GM12891 (cell line): ENCODE data around the gene DIP2C.
"Not testable (repeated sequence)": the region's sequence is repeated elsewhere in the genome, so short reads cannot be mapped to it uniquely, and the experiment has no call there.

Experiments
- DNase-seq: peaks from one replicate; pipeline ENCODE4 v3.0.0; 2011; ENCODE audit warnings: low spot score; ENCODE audit not compliant: insufficient read length
- FAIRE-seq: peaks from 2 replicates; lab custom pipeline; 2011; peaks lifted over from hg19 to GRCh38; lab: Jason Lieb, UNC
- PAX5 ChIP-seq: IDR thresholded peaks from 2 replicates; pipeline ENCODE4 v1.6.1; 2011; ENCODE audit warnings: low read length, moderate library complexity, mild to moderate bottlenecking; ENCODE audit not compliant: insufficient read depth, severe bottlenecking
- POLR2A ChIP-seq: IDR thresholded peaks from 2 replicates; pipeline ENCODE4 v1.6.1; 2011; ENCODE audit warnings: low read depth, low read length, control low read depth
- POLR2AphosphoS5 ChIP-seq: IDR thresholded peaks from 2 replicates; pipeline ENCODE4 v1.6.1; 2011; ENCODE audit warnings: low read depth, low read length, control low read depth
- POU2F2 ChIP-seq: IDR thresholded peaks from 2 replicates; pipeline ENCODE4 v1.6.1; 2011; ENCODE audit warnings: low read depth, mild to moderate bottlenecking, control low read depth, low read length, moderate library complexity
- SPI1 ChIP-seq: IDR thresholded peaks from 2 replicates; pipeline ENCODE4 v1.6.1; 2011; ENCODE audit warnings: low read depth, low read length, control low read depth
- TAF1 ChIP-seq: IDR thresholded peaks from 2 replicates; pipeline ENCODE4 v1.6.1; 2011; ENCODE audit warnings: low read depth, low read length, control low read depth

Gene DIP2C

DNA sequence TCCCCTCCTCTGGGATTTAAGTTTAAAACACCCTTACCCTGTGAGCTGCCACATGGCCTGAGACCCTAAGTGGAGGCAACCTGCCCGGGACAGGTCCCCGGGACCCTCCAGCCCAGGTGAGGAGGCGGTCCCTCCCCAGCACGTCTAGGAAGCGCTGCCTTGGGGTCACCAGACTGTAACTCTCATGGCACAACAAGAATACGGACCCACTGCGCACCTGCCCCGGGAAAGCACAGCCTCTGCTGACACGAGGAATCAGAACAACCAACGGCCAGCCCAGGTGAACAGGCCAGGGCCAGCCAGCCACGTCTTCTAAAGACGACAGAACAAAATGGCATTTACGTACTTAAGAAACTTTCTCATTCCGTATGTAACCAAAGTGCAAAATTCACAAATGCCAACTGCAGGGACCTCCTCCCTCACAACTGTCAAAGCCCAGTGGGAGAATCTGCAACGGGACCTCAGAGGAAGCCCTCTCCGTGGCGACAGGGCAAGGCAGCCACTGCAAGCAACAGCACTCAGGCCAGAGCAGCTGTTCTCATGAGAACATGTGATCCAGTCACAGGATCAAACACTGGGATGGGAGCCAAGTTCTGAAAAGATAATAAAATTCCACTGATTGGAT lies 208.4 kb downstream of the DIP2C start:
- FAIRE-seq, result no peak
- no peak for DNase-seq

DNA sequence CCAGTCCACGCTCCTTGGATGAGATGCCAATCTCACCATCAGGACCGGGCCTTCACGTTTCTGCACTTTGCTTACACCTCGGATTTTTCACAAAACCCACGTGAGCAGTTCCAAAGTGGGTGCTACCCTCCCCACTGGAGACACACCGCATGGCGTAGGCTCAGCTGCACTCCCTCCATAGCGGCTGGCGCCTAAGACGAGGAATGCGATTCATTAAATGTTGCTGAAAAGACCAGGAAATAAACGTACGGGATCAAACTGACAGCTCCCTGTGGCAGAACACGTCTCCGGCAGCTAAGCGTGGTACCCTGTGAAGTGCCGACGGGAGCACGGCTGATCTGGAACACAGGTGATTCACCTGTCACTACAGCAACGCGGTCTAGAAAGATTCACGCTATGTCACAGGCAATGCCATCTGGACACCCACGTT lies 209.0 kb downstream of the DIP2C start:
- DNase-seq (no peak), FAIRE-seq (no peak)
- TF ChIP-seq TAF1 (no peak), POLR2AphosphoS5 (no peak), SPI1 (no peak), PAX5 (no peak), POLR2A (no peak), POU2F2 (no peak)

More for the DNA sequence above, 208.4 kb downstream of the DIP2C start:
- no peak for TF ChIP-seq SPI1
- no peak for TF ChIP-seq POLR2AphosphoS5

DNA sequence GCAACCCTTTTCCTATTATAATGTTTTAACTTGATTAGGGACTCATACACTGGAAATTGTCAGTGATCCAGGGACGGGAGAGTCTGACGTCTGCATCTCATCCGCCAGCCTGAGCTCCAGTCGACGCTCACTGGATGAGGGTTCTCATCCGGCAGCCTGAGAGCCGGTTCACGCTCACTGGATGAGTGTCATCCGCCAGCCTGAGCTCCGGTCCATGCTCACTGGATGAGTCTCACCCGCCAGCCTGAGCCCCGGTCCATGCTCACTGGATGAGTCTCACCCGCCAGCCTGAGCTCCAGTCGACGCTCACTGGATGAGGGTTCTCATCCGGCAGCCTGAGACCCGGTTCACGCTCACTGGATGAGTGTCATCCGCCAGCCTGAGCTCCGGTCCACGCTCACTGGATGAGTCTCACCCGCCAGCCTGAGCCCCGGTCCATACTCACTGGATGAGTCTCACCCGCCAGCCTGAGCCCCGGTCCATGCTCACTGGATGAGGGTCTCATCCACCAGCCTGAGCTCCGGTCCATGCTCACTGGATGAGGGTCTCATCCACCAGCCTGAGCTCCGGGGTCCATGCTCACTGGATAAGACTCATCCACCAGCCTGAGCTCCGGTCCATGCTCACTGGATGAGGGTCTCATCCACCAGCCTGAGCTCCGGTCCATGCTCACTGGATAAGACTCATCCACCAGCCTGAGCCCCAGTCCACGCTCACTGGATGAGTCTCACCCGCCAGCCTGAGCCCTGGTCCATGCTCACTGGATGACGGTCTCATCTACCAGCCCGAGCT lies 209.6 kb downstream of the DIP2C start:
- FAIRE-seq, DNase-seq: not testable (repeated sequence)

DNA sequence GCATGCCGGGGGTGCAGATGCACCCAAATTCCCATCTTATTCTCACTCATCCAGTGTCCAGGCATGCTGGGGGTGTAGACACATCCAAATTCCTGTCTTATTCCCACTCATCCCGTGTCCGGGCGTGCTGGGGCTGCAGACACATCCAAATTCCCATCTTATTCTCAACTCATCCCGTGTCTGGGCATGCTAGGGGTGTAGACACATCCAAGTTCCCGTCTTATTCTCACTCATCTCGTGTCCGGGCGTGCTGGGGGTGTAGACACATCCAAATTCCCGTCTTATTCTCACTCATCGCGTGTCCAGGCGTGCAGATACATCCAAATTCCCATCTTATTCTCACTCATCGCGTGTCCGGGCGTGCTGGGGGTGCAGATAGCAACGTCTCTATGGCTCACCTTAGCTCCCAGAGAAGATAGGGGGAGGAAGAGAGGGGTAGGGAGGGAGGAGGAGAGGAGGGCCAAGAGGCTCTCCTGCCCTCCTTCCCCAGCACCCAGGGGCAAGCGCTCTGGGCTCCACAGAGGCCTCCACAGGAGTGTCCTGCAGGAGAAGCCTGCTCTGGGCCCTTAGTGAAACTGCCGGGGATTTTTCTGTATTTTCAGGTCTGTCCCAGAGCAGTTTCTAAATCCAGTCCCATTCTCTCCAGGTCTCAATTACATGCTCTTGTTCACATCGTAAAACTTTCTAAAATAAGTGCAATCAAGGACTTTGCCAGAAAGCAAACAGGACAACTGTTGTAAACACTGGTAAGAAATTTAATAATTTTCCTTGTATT lies 210.8 kb downstream of the DIP2C start:
- DNase-seq, result no peak
- TF ChIP-seq POLR2A (no peak), TAF1 (no peak), PAX5 (no peak), POLR2AphosphoS5 (no peak), SPI1 (no peak), POU2F2 (no peak)
- no peak for FAIRE-seq

DNA sequence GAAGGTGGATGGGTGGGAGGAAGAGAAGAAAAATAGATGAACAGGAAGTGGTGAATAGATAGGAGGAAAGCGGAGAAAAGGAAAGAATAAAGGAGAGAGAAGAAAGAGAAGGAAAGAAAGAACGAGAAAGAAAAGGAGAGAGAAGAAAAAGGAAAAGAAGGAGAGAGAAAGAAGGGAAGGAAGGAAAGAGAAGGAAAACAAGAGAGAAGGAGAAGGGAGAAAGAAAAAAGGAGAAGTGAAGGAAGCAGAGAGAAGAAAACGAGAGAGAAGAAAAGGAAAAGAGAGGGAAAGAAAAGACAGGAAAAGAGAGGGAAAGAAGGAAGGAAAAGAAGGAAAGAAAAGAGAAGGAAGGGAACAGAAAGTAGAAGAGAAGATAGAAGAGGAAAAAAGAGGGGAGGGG lies 211.8 kb downstream of the DIP2C start:
- DNase-seq, result no peak
- FAIRE-seq, result no peak
- no peak for TF ChIP-seq POLR2AphosphoS5
- no peak for TF ChIP-seq TAF1
- TF ChIP-seq SPI1, result no peak
- TF ChIP-seq POU2F2, result no peak
- no peak for TF ChIP-seq PAX5
- no peak for TF ChIP-seq POLR2A

DNA sequence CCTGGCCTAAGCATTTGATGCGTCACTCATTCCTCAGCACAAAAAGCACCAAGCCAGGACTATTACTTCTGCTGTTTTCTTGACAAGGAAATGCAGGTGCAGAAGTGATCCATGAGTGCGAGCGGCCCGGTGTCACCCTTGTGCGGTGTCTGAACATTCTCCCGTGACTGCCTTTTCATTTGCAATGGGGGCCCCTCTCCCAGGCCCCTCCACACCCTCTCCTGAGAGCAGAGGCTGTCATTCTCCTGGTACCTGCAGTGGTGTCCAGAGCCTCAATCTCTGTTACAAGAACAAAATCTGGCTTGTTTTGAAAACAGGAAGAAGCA lies 213.1 kb downstream of the DIP2C start:
- FAIRE-seq (no peak), DNase-seq (no peak)
- TF ChIP-seq PAX5, result no peak
- TF ChIP-seq POLR2AphosphoS5, result no peak
- TF ChIP-seq SPI1, result no peak
- no peak for TF ChIP-seq POU2F2
- no peak for TF ChIP-seq POLR2A
- TF ChIP-seq TAF1, result no peak

DNA sequence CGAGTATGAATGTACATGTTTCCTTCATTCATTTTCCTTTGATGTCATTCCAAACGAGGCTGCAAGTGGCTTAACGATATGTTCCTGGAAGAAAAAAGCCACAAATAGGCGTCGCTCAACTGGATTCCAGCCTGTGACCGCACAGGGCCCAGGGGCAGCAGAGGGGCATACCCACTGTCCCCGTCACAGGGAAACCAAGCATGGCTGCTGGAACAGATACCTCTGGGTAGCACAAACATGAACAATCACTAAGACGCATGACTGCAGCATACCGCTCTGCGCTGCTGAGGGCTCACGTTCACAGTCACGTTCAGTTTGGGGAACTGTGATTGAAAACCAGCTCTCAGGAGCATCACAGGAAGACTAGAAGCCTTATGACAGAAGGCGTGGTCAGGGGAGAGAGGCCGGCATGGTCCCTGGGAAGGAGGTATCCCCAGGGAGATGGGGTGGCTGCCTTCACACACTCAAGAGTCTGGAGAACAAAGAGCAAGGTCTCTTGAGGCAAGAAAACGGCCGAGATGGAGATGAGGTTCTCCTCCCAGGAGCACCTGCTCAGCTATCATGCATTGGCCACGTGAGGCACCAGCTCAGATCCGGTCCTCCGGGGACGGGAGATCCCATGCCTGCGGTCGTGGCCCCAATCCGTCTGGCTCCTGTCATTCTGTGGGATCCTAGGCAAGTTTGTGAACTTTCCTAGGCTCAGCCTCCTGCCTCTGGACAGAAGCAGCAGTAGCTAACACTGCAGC lies 213.6 kb downstream of the DIP2C start:
- no peak for TF ChIP-seq TAF1
- no peak for TF ChIP-seq PAX5
- TF ChIP-seq SPI1, result no peak
- no peak for TF ChIP-seq POLR2AphosphoS5
- TF ChIP-seq POLR2A, result no peak
- TF ChIP-seq POU2F2, result no peak
- DNase-seq (no peak), FAIRE-seq (no peak)

DNA sequence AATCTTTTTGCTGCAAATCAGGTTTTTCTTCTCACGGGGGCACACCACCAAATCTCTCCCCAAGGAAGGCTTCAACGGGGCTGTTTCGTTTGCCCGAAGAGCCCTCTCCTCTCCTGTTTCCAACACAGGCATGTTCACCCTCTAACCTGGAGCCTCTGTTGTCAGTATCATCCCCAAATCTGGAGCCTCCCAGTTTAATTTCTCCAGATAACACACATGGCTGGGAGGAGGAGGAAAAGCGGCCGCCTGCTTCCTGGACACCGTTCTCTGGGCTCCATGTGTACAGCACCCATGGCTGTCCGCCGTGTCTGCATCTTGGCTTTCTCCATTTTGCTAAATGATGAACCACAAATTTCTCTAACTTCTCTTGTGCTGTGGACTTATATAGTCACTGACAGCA lies 214.5 kb downstream of the DIP2C start:
- DNase-seq, result no peak
- FAIRE-seq, result no peak
- no peak for TF ChIP-seq PAX5
- no peak for TF ChIP-seq SPI1
- TF ChIP-seq TAF1, result no peak
- no peak for TF ChIP-seq POLR2AphosphoS5
- no peak for TF ChIP-seq POLR2A
- TF ChIP-seq POU2F2, result no peak

DNA sequence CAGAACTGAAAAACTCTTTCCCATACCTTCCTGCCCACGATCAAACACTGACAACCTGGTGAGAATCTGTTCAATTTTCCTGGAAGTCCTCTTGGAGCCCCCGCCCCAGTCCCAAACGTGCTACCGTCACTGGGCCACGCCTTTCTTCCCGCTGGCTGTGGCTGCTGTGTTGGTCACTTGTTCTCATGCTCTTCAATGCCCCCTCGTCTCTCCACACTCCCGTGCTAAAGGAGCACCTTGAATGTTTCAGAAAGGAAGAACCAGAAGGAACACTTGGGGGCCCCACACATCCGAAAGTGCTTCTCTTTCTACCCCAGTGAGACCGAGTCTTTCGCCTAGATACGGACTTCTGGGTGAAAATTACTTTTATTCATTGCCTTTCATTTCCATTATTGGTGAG lies 215.1 kb downstream of the DIP2C start:
- no peak for FAIRE-seq
- TF ChIP-seq POU2F2 (no peak), POLR2A (no peak), POLR2AphosphoS5 (no peak), PAX5 (no peak), SPI1 (no peak), TAF1 (no peak)
- no peak for DNase-seq
